ENCODE data around the gene SIAH1.
"Not testable (repeated sequence)": the region's sequence is repeated elsewhere in the genome, so short reads cannot be mapped to it uniquely, and the experiment has no call there.

Gene SIAH1

DNA sequence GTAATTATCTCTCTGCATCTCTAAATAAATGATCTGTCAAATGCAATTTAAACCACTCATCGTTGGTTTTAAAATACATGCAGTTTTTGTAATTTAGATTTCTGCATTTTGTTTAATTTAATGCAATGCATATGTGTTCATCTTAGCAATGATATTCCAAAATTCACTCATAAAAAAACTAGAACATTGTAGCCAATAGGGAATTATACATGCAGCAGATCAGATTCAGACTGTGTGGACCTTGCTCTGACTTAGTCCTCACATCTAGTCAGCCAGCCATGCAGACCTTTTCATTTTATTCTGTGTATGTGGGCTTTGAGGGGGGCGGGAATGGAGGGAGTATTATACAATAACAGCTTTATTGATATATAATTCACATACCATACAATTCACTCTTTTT lies 37.3 kb upstream of the SIAH1 start:
- DNase-seq, result no peak
- no peak overlapping the region for H3K4ac ChIP-seq (ENCODE audit: low read depth in 1 of 2, low read length in 2 of 2)
- WGBS, result no CpG with 5 or more reads among the region's 2 CpGs

DNA sequence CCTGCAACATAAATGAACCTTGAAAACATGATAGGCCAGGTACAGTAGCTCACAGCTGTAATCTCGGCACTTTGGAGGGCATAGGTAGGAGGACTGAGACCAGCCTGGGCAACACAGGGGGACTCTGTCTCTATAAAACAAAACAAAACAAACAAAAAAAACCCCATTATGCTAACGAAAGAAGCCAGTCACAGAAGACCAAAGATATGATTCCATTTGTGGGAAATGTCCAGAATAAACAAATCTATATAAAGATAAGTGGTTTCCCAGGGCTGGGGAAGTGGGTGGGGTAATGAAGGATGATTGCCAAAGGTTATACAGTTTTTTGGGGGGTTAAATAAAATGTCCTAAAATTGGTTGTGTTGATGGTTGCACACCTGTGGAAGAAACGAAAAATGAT lies 36.5 kb upstream of the SIAH1 start:
- no peaks in the 10 kb centered on the region for H3K27me3 ChIP-seq (ENCODE audit: control insufficient read depth in 1 of 2, insufficient read depth in 1 of 2, low read length in 2 of 2)
- H2BK120ac ChIP-seq (ENCODE audit: low read depth, low read length), result no peak overlapping the region
- H3K23ac ChIP-seq (ENCODE audit: low read length in 2 of 2), result no peak overlapping the region
- peaks cover 2% of the 10 kb centered on the region for H3K4me1 ChIP-seq (ENCODE audit: control insufficient read depth, insufficient read depth, low read depth, low read length)
- no peak overlapping the region for H2AFZ ChIP-seq (ENCODE audit: low read depth, low read length)
- WGBS, result 80% methylated on average over 1 of the region's 3 CpGs
- no peaks in the 10 kb centered on the region for H3K36me3 ChIP-seq (ENCODE audit: control insufficient read depth in 1 of 2, insufficient read depth in 2 of 2, low read depth in 1 of 2, low read length in 2 of 2)
- H3K27ac ChIP-seq (ENCODE audit: low read length, poor library complexity, severe bottlenecking), result no peak overlapping the region
- no peak overlapping the region for H3K4me3 ChIP-seq (ENCODE audit: insufficient read depth in 1 of 2, low read depth in 1 of 2, low read length in 2 of 2)
- no peak overlapping the region for H4K8ac ChIP-seq (ENCODE audit: low read length)
- no peak overlapping the region for H3K4me2 ChIP-seq (ENCODE audit: low read length, poor library complexity, severe bottlenecking)
- no peak overlapping the region for H2BK15ac ChIP-seq (ENCODE audit: low read depth, poor library complexity, severe bottlenecking)
- H3K4ac ChIP-seq (ENCODE audit: low read depth in 1 of 2, low read length in 2 of 2), result no peak overlapping the region
- H2AK5ac ChIP-seq (ENCODE audit: low read length, severe bottlenecking), result no peak overlapping the region
- H3K9ac ChIP-seq (ENCODE audit: low read length), result no peak overlapping the region
- H3K18ac ChIP-seq (ENCODE audit: low read depth in 1 of 2, low read length in 2 of 2), result no peak overlapping the region
- H3K14ac ChIP-seq (ENCODE audit: low read length in 2 of 2), result no peak overlapping the region
- H4K91ac ChIP-seq (ENCODE audit: low read length), result no peak overlapping the region
- no peaks in the 10 kb centered on the region for H3K9me3 ChIP-seq (ENCODE audit: control insufficient read depth, low read length)
- H2BK5ac ChIP-seq (ENCODE audit: low read depth, low read length, poor library complexity, severe bottlenecking), result no peak overlapping the region
- H3K79me1 ChIP-seq (replicated peaks; ENCODE audit: low read length, poor library complexity, severe bottlenecking), result no peaks in the 10 kb centered on the region
- peak; percentile 71 for DNase-seq
- H2BK12ac ChIP-seq (ENCODE audit: low read length in 2 of 2), result no peak overlapping the region

More for the DNA sequence above, 37.3 kb upstream of the SIAH1 start:
- Histone ChIP-seq H3K27ac (ENCODE audit: low read length, poor library complexity, severe bottlenecking) (no peak overlapping the region), H3K18ac (ENCODE audit: low read depth in 1 of 2, low read length in 2 of 2) (no peak overlapping the region), H3K9me3 (ENCODE audit: control insufficient read depth, low read length) (no peaks in the 10 kb centered on the region), H2BK5ac (ENCODE audit: low read depth, low read length, poor library complexity, severe bottlenecking) (no peak overlapping the region), H2BK15ac (ENCODE audit: low read depth, poor library complexity, severe bottlenecking) (no peak overlapping the region), H2AFZ (ENCODE audit: low read depth, low read length) (no peak overlapping the region), H4K91ac (ENCODE audit: low read length) (no peak overlapping the region), H4K8ac (ENCODE audit: low read length) (no peak overlapping the region), H3K4me1 (ENCODE audit: control insufficient read depth, insufficient read depth, low read depth, low read length) (peaks cover 6% of the 10 kb centered on the region), H3K79me1 (replicated peaks; ENCODE audit: low read length, poor library complexity, severe bottlenecking) (no peaks in the 10 kb centered on the region), H3K4me2 (ENCODE audit: low read length, poor library complexity, severe bottlenecking) (no peak overlapping the region), H2BK12ac (ENCODE audit: low read length in 2 of 2) (no peak overlapping the region), H3K36me3 (ENCODE audit: control insufficient read depth in 1 of 2, insufficient read depth in 2 of 2, low read depth in 1 of 2, low read length in 2 of 2) (no peaks in the 10 kb centered on the region), H3K23ac (ENCODE audit: low read length in 2 of 2) (no peak overlapping the region), H2BK120ac (ENCODE audit: low read depth, low read length) (no peak overlapping the region), H3K14ac (ENCODE audit: low read length in 2 of 2) (no peak overlapping the region), H3K9ac (ENCODE audit: low read length) (no peak overlapping the region), H3K4me3 (ENCODE audit: insufficient read depth in 1 of 2, low read depth in 1 of 2, low read length in 2 of 2) (no peak overlapping the region), H2AK5ac (ENCODE audit: low read length, severe bottlenecking) (no peak overlapping the region), H3K27me3 (ENCODE audit: control insufficient read depth in 1 of 2, insufficient read depth in 1 of 2, low read length in 2 of 2) (peaks cover 0 to 2% of the 10 kb centered on the region in 2 experiments)

GRCh38 chr16:48420437-48420836 lies 35.2 kb upstream of the SIAH1 start:
- Histone ChIP-seq H2AK5ac (ENCODE audit: low read length, severe bottlenecking) (no peak overlapping the region), H3K18ac (ENCODE audit: low read depth in 1 of 2, low read length in 2 of 2) (peak overlapping the region in 1 of 2 experiments; percentile 21), H2BK12ac (ENCODE audit: low read length in 2 of 2) (peak overlapping the region in 1 of 2 experiments; percentile 5), H3K9me3 (ENCODE audit: control insufficient read depth, low read length) (no peaks in the 10 kb centered on the region), H3K79me1 (replicated peaks; ENCODE audit: low read length, poor library complexity, severe bottlenecking) (no peaks in the 10 kb centered on the region), H2BK120ac (ENCODE audit: low read depth, low read length) (no peak overlapping the region), H2BK5ac (ENCODE audit: low read depth, low read length, poor library complexity, severe bottlenecking) (no peak overlapping the region), H3K27ac (ENCODE audit: low read length, poor library complexity, severe bottlenecking) (no peak overlapping the region), H3K4me2 (ENCODE audit: low read length, poor library complexity, severe bottlenecking) (no peak overlapping the region), H3K4me3 (ENCODE audit: insufficient read depth in 1 of 2, low read depth in 1 of 2, low read length in 2 of 2) (no peak overlapping the region), H3K9ac (ENCODE audit: low read length) (no peak overlapping the region), H3K36me3 (ENCODE audit: control insufficient read depth in 1 of 2, insufficient read depth in 2 of 2, low read depth in 1 of 2, low read length in 2 of 2) (no peaks in the 10 kb centered on the region), H2BK15ac (ENCODE audit: low read depth, poor library complexity, severe bottlenecking) (no peak overlapping the region), H3K27me3 (ENCODE audit: control insufficient read depth in 1 of 2, insufficient read depth in 1 of 2, low read length in 2 of 2) (no peaks in the 10 kb centered on the region), H3K14ac (ENCODE audit: low read length in 2 of 2) (no peak overlapping the region), H2AFZ (ENCODE audit: low read depth, low read length) (no peak overlapping the region), H4K91ac (ENCODE audit: low read length) (peak overlapping the region; percentile 15), H3K4me1 (ENCODE audit: control insufficient read depth, insufficient read depth, low read depth, low read length) (no peaks in the 10 kb centered on the region), H3K4ac (ENCODE audit: low read depth in 1 of 2, low read length in 2 of 2) (no peak overlapping the region), H4K8ac (ENCODE audit: low read length) (peak overlapping the region; percentile 28), H3K23ac (ENCODE audit: low read length in 2 of 2) (no peak overlapping the region)
- WGBS, result 86% methylated on average over 1 of the region's 1 CpG
- DNase-seq, result no peak

GRCh38 chr16:48416617-48417016 lies 31.4 kb upstream of the SIAH1 start:
- not testable (repeated sequence) for H3K79me1 ChIP-seq (replicated peaks; ENCODE audit: low read length, poor library complexity, severe bottlenecking)

More at GRCh38 chr16:48416617-48417016, 31.4 kb upstream of the SIAH1 start:
- not testable (repeated sequence) for H4K8ac ChIP-seq (ENCODE audit: low read length); H3K18ac ChIP-seq (ENCODE audit: low read depth in 1 of 2, low read length in 2 of 2); H3K27ac ChIP-seq (ENCODE audit: low read length, poor library complexity, severe bottlenecking); H3K4ac ChIP-seq (ENCODE audit: low read depth in 1 of 2, low read length in 2 of 2); H3K4me1 ChIP-seq (ENCODE audit: control insufficient read depth, insufficient read depth, low read depth, low read length); H2BK15ac ChIP-seq (ENCODE audit: low read depth, poor library complexity, severe bottlenecking); H3K4me3 ChIP-seq (ENCODE audit: insufficient read depth in 1 of 2, low read depth in 1 of 2, low read length in 2 of 2); H3K9me3 ChIP-seq (ENCODE audit: control insufficient read depth, low read length); H3K4me2 ChIP-seq (ENCODE audit: low read length, poor library complexity, severe bottlenecking); H3K27me3 ChIP-seq (ENCODE audit: control insufficient read depth in 1 of 2, insufficient read depth in 1 of 2, low read length in 2 of 2); H2BK5ac ChIP-seq (ENCODE audit: low read depth, low read length, poor library complexity, severe bottlenecking); H3K23ac ChIP-seq (ENCODE audit: low read length in 2 of 2); H4K91ac ChIP-seq (ENCODE audit: low read length); H2AK5ac ChIP-seq (ENCODE audit: low read length, severe bottlenecking); H2BK12ac ChIP-seq (ENCODE audit: low read length in 2 of 2); H3K9ac ChIP-seq (ENCODE audit: low read length); H2BK120ac ChIP-seq (ENCODE audit: low read depth, low read length); DNase-seq; H2AFZ ChIP-seq (ENCODE audit: low read depth, low read length); H3K14ac ChIP-seq (ENCODE audit: low read length in 2 of 2); H3K36me3 ChIP-seq (ENCODE audit: control insufficient read depth in 1 of 2, insufficient read depth in 2 of 2, low read depth in 1 of 2, low read length in 2 of 2)
- 97% methylated on average over 29 of the region's 29 CpGs for WGBS
